ENCODE measurements around the gene CT45A5.

GRCh38 chrX:135740681-135741149 is 44.6 kb downstream of the CT45A5 start:
- no peak for TF ChIP-seq ZNF398 (tag by site-specific recombination; IDR thresholded peaks at IDR 0.05)
- TF ChIP-seq ZNF112 (tag by site-specific recombination; IDR thresholded peaks at IDR 0.05), result no peak
- no peak for TF ChIP-seq ZNF596 (tag by site-specific recombination; IDR thresholded peaks at IDR 0.05)
- no peak for TF ChIP-seq ATF2 (tag by site-specific recombination; IDR thresholded peaks at IDR 0.05; ENCODE audit: low read depth)
- 0 out of 2 replicates have a peak, but pooled peaks have one; percentile 48 for TF ChIP-seq CTCF (tag by site-specific recombination; IDR thresholded peaks at IDR 0.05)

All from HEK293 (cell line).